Body of pancreas (tissue), 4 donors: ENCODE data around the gene FGF1.

Experiments used
- POLR2A ChIP-seq, 3 donors: fragments of 450-650 bp; IDR thresholded peaks; one replicate each; pipeline ENCODE4 v1.6.1; 2016; ENCODE audit warnings: antibody characterized with exemption in 3 of 3, mild to moderate bottlenecking in 2 of 3
- TF ChIP-seq, protein P1 (sequence below), 7 experiments: fragments of 450-650 bp in 4 of 7; fragments of 200-600 bp in 3 of 7; sonication (generic) in 3 of 7; IDR thresholded peaks; one replicate each; pipeline ENCODE4 v1.5.1; 2016 to 2019; ENCODE audit warnings: antibody characterized with exemption in 7 of 7

DNA sequence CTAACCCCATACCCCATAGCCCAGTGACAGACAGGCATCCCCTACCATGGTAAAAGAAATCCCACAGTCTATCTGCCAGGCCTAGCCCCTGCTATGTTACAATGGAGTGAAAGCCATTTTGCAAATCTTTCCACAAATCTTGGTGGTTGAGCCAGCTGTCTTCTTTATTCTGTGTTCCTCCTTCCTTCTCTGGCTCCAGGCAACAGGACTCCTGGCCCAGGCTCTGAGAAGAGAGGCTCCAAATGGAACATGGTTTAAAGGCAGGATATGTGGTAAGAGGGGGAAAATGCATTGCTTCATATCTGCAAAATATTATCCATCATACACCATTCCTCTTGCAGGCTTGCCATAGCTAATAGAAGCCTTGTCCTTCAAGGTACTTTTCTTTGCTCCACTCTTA lies 25.2 kb downstream of the FGF1 start:
- TF ChIP-seq, protein P1, sequence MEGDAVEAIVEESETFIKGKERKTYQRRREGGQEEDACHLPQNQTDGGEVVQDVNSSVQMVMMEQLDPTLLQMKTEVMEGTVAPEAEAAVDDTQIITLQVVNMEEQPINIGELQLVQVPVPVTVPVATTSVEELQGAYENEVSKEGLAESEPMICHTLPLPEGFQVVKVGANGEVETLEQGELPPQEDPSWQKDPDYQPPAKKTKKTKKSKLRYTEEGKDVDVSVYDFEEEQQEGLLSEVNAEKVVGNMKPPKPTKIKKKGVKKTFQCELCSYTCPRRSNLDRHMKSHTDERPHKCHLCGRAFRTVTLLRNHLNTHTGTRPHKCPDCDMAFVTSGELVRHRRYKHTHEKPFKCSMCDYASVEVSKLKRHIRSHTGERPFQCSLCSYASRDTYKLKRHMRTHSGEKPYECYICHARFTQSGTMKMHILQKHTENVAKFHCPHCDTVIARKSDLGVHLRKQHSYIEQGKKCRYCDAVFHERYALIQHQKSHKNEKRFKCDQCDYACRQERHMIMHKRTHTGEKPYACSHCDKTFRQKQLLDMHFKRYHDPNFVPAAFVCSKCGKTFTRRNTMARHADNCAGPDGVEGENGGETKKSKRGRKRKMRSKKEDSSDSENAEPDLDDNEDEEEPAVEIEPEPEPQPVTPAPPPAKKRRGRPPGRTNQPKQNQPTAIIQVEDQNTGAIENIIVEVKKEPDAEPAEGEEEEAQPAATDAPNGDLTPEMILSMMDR (IDR thresholded peaks at IDR 0.05): no peak
- no peak for TF ChIP-seq POLR2A (IDR thresholded peaks at IDR 0.05)
